Left colon (tissue), 2 donors: ENCODE data around the gene SMPD3. TPM values are rescaled to one million over a fixed set of nuclear protein-coding genes. Genes with fewer than 3 reads are reported as not detected.
A peak's percentile ranks its signal among the peaks of the same experiment; 100 is the strongest.
"Not testable (repeated sequence)": the region's sequence is repeated elsewhere in the genome, so short reads cannot be mapped to it uniquely, and the experiment has no call there.

ENCODE experiments used
- ATAC-seq: fragments of 200-7000 bp; cut with Tn5 transposase; one replicate; pipeline ENCODE4 v1.9.1; 2020; ENCODE audit warnings: mild to moderate bottlenecking, moderate library complexity
- DNase-seq, 2 donors: peaks; one replicate each; pipeline ENCODE4 v3.0.0-alpha.2; 2020
- intact Hi-C, 2 donors: fragments of 100-400 bp; cut with DNase I in 1 of 2; cut with micrococcal nuclease in 1 of 2; formaldehyde crosslinking; loops; one replicate each; pipeline versions ENCODE4 v1.11.2 to v1.14.0; 2022; cut with DNase I, micrococcal nuclease
- long read RNA-seq: library from polyadenylated mRNA; unstranded; transcript quantifications from one replicate; pipeline ENCODE4 v2.0.0, GENCODE V29; 2021
- total RNA-seq, 2 donors: library from RNA; stranded (reverse); fragmentation: NEBNext Ultra II Directional; extraction: Animal tissue kit (Norgen Biotek cat#: 25700); gene quantifications; one replicate each; pipeline ENCODE4 v1.2.1, GENCODE V29; 2021
- donor health status: DM: no; HTN: no; CAD: no.
- donor health status: DM: yes; HTN: yes; CAD: no.

The SMPD3 gene
- 10 to 100 TPM; 71.5 to 90.3 TPM for total RNA-seq
- long read RNA-seq, partial matches to known transcripts, result 68 of 159 reads
- long read RNA-seq, other reads (novel, unspliced or antisense), result 89 of 159 reads

- ATAC-seq, result peak; percentile 96
- peak; percentile 97 to 98 for DNase-seq
- intact Hi-C loops, result no loop called here
These were observed at the start of gene SMPD3 for GRCh38 chr16:68448360-68448970. Gene SMPD3, minus strand, starts transcription at chr16:68448508. Its CDS starts 76,327 bp downstream, at chr16:68372181.

GRCh38 chr16:68496689-68497088, 48.4 kb upstream of the SMPD3 start:
- intact Hi-C loops, result no loop called here
- DNase-seq, result no peak
- no peak for ATAC-seq

- DNase-seq, ATAC-seq, intact Hi-C loops: not testable (repeated sequence)
These were observed 46.0 kb upstream of the SMPD3 start for GRCh38 chr16:68494261-68494660.

GRCh38 chr16:68493412-68494070, 45.2 kb upstream of the SMPD3 start:
- ATAC-seq, result no peak
- intact Hi-C loops, result no loop called here
- no peak for DNase-seq

- intact Hi-C loops, result no loop called here
- ATAC-seq (peak; percentile 86), DNase-seq (peak; percentile 61 to 71)
These were observed 44.5 kb upstream of the SMPD3 start for GRCh38 chr16:68492543-68493411.

DNA sequence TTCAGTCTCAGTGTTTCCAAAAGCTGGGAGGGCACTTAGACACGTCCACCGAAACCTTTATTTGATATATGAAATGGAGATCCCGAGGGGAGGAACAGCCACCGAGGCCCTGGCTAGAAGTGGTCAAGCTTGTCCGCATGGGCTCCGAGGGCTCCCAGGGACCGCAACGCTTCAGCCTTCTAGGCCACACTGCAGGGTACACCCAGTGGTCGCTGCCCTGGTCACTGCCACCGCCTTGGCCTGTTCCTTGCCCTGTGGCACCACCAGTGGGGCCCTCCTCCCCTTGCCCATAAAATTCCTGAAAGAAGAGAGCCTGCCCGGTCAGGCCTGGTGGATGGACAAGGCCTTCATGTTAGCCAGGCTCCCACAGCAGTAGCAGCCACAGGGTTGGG, 43.8 kb upstream of the SMPD3 start:
- intact Hi-C loops, result no loop called here
- ATAC-seq, result no peak
- DNase-seq, result no peak

DNA sequence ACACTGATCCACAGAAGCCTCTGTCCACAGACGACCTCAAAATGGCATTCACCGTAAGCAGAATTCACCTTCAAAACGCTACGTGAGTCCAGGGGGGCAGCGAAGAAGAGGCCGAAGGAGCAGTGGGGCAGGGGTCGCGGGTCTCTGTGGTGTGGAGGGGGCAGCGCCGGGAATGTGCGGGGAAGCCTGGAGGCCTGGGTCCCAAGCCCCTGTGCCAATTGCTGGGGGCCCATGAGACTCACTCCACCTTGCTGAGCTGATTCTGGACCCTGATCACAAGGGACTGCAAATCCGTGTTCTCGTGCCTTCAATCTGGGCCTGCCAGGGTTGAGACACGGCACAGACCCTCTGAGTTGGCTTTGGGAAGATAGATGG, 43.3 kb upstream of the SMPD3 start:
- intact Hi-C loops, result no loop called here
- DNase-seq (no peak), ATAC-seq (no peak)

- intact Hi-C loops, result no loop called here
- DNase-seq (peak; percentile 59 to 87), ATAC-seq (peak; percentile 74)
These were observed 42.7 kb upstream of the SMPD3 start for GRCh38 chr16:68490829-68491575.

DNA sequence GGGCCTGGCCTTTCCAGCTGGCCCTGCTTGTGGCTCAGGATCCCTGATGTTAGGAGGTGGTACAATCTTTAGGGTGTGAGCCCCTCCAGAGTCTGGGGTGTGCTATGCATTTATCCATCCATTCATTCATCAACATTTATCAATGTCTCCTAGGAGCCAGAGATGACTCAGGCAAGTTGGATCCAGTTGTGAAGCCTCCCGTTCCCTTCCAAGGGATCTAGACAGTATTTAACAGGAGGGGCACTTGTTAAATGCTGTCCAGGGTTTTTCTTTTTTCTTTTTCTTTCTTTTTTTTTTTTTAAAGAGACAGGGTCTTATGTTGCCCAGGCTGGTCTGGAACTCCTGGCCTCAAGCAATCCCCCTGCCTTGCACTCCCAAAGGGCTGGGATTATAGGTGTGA, 42.0 kb upstream of the SMPD3 start:
- ATAC-seq (no peak), DNase-seq (no peak)
- intact Hi-C loops, result no loop called here

- ATAC-seq, result no peak
- no peak for DNase-seq
- intact Hi-C loops, result no loop called here
These were observed 40.2 kb upstream of the SMPD3 start for GRCh38 chr16:68488554-68488953.

GRCh38 chr16:68487669-68488068, 39.4 kb upstream of the SMPD3 start:
- intact Hi-C loops, result no loop called here
- DNase-seq (no peak), ATAC-seq (no peak)

GRCh38 chr16:68487203-68487514, 38.9 kb upstream of the SMPD3 start:
- DNase-seq, result no peak
- intact Hi-C loops, result no loop called here
- ATAC-seq, result no peak

DNA sequence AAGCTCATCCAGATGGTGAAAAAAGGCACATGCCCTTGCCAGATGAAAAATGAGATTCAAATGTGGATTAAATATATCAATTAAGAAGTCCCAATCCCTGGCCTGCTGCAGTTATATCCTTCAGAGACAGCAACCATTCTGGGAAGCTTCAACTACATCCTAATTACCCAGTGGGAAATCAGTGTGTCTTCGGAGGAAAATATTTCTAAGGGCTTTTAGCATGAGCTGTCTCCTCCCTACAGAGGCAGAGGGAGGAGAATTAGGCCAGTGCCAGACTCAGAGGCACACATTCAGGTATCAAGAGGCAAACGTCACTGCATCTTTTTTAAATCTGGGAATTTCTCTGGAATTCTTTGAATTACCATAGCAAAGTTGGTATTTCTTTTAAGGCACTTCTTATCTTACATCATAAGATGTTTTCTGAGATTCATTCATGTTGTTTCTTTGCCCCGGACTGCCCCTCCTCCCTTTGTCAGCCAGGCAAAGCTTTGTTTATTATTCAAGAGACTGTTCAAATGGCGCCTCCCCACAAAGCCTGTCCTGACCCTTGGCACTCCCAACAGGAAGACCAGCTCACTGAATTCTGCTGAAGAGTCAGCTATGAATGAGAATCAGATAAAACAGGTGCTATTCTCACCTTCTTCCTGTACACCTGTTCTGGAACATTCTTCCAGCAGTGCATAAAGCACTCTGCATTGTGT, 38.3 kb upstream of the SMPD3 start:
- peak; percentile 90 for ATAC-seq
- intact Hi-C loops, result no loop called here
- peak; percentile 51 to 73 for DNase-seq

DNA sequence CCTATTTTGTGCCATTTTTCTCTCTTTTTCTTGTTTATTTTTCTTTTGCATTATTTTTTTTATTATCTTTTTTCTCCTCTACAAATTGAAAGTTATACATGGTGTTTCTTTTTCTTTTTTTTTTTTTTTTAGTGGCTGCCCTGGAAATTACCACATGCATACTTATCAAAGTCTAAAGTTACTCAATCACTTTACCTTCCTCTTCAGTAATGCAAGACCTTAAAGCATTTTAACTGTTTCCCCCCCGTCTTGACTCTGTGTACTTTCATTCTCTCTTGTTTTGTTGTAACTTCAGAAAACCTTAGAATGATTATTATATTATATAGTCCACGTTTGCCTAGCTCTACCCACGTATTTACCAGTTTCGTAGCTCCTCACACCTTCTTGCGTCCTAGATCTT, 33.3 kb upstream of the SMPD3 start:
- ATAC-seq (no peak), DNase-seq (no peak)
- intact Hi-C loops, result no loop called here

DNA sequence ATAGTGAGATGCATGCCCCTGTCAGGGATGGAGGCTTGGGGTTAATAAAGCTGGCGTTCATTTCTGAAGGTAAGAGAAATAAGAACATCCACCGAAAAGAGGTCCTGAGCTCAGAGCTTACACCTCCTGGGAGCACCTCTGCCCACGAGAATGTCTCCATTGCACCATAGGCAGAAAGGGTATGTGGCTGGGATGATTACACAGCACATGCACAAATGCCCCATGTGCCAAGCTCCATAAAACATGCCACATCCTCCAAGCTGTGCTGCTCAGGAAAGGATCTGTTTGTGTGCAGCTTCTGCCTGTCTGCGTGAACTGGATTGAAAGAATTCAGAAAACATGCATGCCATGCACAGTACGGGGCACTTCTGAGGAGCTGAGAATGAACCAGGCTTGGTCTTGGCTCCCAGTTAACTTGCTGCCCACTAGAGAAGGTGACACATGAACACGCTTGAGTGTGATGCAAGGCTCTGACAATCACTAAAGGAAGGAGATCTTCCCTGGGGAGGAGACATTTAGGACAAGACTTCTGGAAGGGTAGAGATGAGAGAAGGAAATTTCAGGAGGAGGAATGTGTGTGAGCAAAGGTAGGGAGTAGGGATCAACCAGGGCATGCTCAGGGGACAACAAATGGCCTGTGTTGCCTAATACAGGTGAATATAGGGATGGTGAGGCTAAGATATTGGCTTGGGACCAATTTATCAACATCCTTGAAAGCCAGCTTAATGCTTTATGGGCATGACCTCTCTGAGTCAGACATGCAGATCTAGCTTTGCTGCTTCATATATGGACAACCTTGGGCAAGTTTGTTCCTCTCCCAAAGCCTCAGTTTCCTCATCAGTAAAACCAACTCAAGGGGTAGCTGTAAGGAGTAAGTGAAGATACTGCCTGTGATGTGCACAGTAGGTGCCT, 32.0 kb upstream of the SMPD3 start:
- intact Hi-C loops, result no loop called here
- DNase-seq (no peak), ATAC-seq (no peak)

DNA sequence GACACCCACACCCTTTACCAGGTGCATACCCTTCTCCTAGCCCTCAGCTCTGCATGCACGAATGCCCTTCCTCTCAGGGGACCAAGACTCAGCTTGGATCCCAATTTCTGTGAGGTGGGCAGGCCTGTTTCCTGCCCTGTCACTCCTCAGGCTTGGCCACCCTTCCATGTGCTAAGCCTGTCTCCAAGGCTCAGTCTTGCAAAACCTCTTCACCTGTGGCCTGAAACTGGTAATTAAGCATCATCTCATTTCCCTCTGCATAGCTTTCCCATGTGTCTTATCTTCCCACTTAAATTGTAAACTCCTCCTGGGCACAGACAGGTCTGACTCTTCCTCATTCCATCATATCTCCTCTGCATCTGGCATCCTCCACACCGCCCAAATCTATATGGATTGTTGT, 31.0 kb upstream of the SMPD3 start:
- DNase-seq, result no peak
- no peak for ATAC-seq
- intact Hi-C loops, result no loop called here

- intact Hi-C loops, result no loop called here
- DNase-seq (no peak), ATAC-seq (no peak)
These were observed 30.4 kb upstream of the SMPD3 start for GRCh38 chr16:68478526-68479250.
